H1 (cell line): ENCODE measurements around the gene FAM227B.

ENCODE experiments used
- CBX5 ChIP-seq: fragments of 300-800, 300-1000 bp; sonication (generic); IDR thresholded peaks from 2 replicates; pipeline ENCODE4 v1.7.1; 2016; ENCODE audit warnings: antibody characterized with exemption, low read length, low read depth
- CHD2 ChIP-seq: IDR thresholded peaks from 2 replicates; pipeline ENCODE4 v1.6.1; 2012; ENCODE audit warnings: low read length, improper control_type of control experiment
- CTCF ChIP-seq, 3 experiments: IDR thresholded peaks; 1 replicate in 2 of 3; 2 replicates in 1 of 3; pipeline versions ENCODE4 v1.5.1 to v1.6.1; 2011; ENCODE audit warnings: low read length in 3 of 3, mild to moderate bottlenecking in 3 of 3, inconsistent platforms in 2 of 3, low read depth in 1 of 3, moderate library complexity in 1 of 3; ENCODE audit not compliant: insufficient read depth in 1 of 3; ENCODE audit errors: control extremely low read depth in 1 of 3
- EP300 ChIP-seq, 2 experiments: IDR thresholded peaks; 1 replicate in 1 of 2; 2 replicates in 1 of 2; pipeline ENCODE4 v1.6.1; 2011 to 2012; ENCODE audit warnings: low read depth in 2 of 2, low read length in 2 of 2, mild to moderate bottlenecking in 2 of 2, borderline replicate concordance in 1 of 2, inconsistent platforms in 1 of 2, moderate library complexity in 1 of 2
- EZH2 ChIP-seq: fragments of 200-600 bp; sonication (generic); IDR thresholded peaks from 2 replicates; pipeline ENCODE4 v1.7.1; 2012; ENCODE audit warnings: low read depth, mild to moderate bottlenecking, moderate library complexity, low read length, inconsistent platforms; ENCODE audit not compliant: severe bottlenecking
- GABPA ChIP-seq: IDR thresholded peaks from 2 replicates; pipeline ENCODE4 v1.6.1; 2011; ENCODE audit warnings: mild to moderate bottlenecking, low read length, moderate library complexity, borderline replicate concordance; ENCODE audit not compliant: insufficient read depth
- HDAC2 ChIP-seq, 2 experiments: fragments of 300-600 bp in 1 of 2; sonication (generic) in 1 of 2; IDR thresholded peaks; 2 replicates each; pipeline ENCODE4 v1.6.1; 2011 to 2012; ENCODE audit warnings: low read depth in 2 of 2, low read length in 2 of 2, mild to moderate bottlenecking in 2 of 2, moderate library complexity in 2 of 2, borderline replicate concordance in 1 of 2, inconsistent platforms in 1 of 2
- MAX ChIP-seq: IDR thresholded peaks from 2 replicates; pipeline ENCODE4 v1.6.1; 2012; ENCODE audit warnings: inconsistent platforms
- POLR2A ChIP-seq, 2 experiments: IDR thresholded peaks; 1 replicate in 1 of 2; 2 replicates in 1 of 2; pipeline ENCODE4 v1.6.1; 2011; ENCODE audit warnings: low read depth in 2 of 2, low read length in 2 of 2, mild to moderate bottlenecking in 2 of 2; ENCODE audit errors: control extremely low read depth in 1 of 2
- SUZ12 ChIP-seq: fragments of 200-600 bp; sonication (generic); IDR thresholded peaks from 2 replicates; pipeline ENCODE4 v1.6.1; 2012; ENCODE audit warnings: mild to moderate bottlenecking, inconsistent platforms, low read length, moderate library complexity, mixed read lengths
- TCF12 ChIP-seq: IDR thresholded peaks from 2 replicates; pipeline ENCODE4 v1.6.1; 2011; ENCODE audit warnings: low read depth, mild to moderate bottlenecking, low read length
- YY1 ChIP-seq: IDR thresholded peaks from 2 replicates; pipeline ENCODE4 v1.6.1; 2011; ENCODE audit warnings: low read depth, mild to moderate bottlenecking, low read length

- TF ChIP-seq CTCF (IDR thresholded peaks at IDR 0.05; ENCODE audit: control extremely low read depth in 1 of 3, insufficient read depth in 1 of 3, low read depth in 1 of 3, low read length in 3 of 3) (no peak), POLR2A (IDR thresholded peaks at IDR 0.05; ENCODE audit: control extremely low read depth in 1 of 2, low read depth in 2 of 2, low read length in 2 of 2) (no peak), HDAC2 (IDR thresholded peaks at IDR 0.05; ENCODE audit: borderline replicate concordance in 1 of 2, low read depth in 2 of 2, low read length in 2 of 2) (no peak), SUZ12 (no peak), TCF12 (no peak), EZH2 (no peak), CBX5 (no peak), MAX (no peak), GABPA (no peak), EP300 (IDR thresholded peaks at IDR 0.05; ENCODE audit: borderline replicate concordance in 1 of 2, low read depth in 2 of 2, low read length in 2 of 2) (no peak), YY1 (no peak), CHD2 (no peak)
These were observed 156.1 kb downstream of the FAM227B start for GRCh38 chr15:49464522-49464921.
